Measurements from ENCODE around the gene SC5D.

DNA sequence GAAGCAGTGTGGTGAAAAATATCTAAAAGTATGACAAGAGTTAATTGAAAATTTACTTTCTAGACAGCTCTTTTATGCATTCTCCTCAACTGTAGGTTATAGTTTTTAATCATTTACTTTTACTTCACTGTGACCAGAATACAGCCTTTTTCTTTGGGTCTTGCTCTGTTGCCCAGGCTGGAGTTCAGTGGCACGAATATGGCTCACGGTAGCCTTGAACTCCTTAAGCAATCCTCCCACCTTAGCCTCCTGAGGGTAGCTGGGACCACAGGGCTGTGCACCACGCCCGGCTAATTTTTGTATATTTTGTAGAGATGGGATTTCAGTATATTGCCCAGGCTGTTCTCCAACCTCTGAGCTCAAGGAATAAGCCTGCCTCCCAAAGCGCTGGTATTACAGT is 5.3 kb downstream of the SC5D start:
- TF ChIP-seq POLR2A (IDR thresholded peaks at IDR 0.05; ENCODE audit: extremely low read depth, insufficient read length) (no peak), MYC (IDR thresholded peaks at IDR 0.05; ENCODE audit: low read depth, low read length) (no peak)
- TF ChIP-seq, protein P1, sequence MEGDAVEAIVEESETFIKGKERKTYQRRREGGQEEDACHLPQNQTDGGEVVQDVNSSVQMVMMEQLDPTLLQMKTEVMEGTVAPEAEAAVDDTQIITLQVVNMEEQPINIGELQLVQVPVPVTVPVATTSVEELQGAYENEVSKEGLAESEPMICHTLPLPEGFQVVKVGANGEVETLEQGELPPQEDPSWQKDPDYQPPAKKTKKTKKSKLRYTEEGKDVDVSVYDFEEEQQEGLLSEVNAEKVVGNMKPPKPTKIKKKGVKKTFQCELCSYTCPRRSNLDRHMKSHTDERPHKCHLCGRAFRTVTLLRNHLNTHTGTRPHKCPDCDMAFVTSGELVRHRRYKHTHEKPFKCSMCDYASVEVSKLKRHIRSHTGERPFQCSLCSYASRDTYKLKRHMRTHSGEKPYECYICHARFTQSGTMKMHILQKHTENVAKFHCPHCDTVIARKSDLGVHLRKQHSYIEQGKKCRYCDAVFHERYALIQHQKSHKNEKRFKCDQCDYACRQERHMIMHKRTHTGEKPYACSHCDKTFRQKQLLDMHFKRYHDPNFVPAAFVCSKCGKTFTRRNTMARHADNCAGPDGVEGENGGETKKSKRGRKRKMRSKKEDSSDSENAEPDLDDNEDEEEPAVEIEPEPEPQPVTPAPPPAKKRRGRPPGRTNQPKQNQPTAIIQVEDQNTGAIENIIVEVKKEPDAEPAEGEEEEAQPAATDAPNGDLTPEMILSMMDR (IDR thresholded peaks at IDR 0.05; ENCODE audit: low read depth, low read length): no peak
- TF ChIP-seq, protein P2, sequence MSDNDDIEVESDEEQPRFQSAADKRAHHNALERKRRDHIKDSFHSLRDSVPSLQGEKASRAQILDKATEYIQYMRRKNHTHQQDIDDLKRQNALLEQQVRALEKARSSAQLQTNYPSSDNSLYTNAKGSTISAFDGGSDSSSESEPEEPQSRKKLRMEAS (IDR thresholded peaks at IDR 0.05; ENCODE audit: low read depth, low read length): no peak
